ENCODE results near the gene ADAMTSL5. TPM values are rescaled to one million over a fixed set of nuclear protein-coding genes. Genes with fewer than 3 reads are reported as not detected.

Gene ADAMTSL5
- polyA plus RNA-seq, 4 donors: 0.24 to 1.5 (median 0.80) TPM

GRCh38 chr19:1514986-1515721 lies 2.3 kb upstream of the ADAMTSL5 start:
- DNase-seq (ENCODE audit: low read depth in 4 of 4, low spot score in 3 of 4): no peak

- no peak for DNase-seq (ENCODE audit: low read depth in 4 of 4, low spot score in 3 of 4)
Measured at GRCh38 chr19:1514295-1514661, 1.5 kb upstream of the ADAMTSL5 start.

GRCh38 chr19:1513499-1514294 lies 878 bp upstream of the ADAMTSL5 start:
- no peak for DNase-seq (ENCODE audit: low read depth in 4 of 4, low spot score in 3 of 4)

- DNase-seq (ENCODE audit: low read depth in 4 of 4, low spot score in 3 of 4): no peak
Measured at GRCh38 chr19:1511318-1512317, 1.2 kb downstream of the ADAMTSL5 start.

GRCh38 chr19:1510807-1511206 lies 2.0 kb downstream of the ADAMTSL5 start:
- no peak for DNase-seq (ENCODE audit: low read depth in 4 of 4, low spot score in 3 of 4)

- no peak for DNase-seq (ENCODE audit: low read depth in 4 of 4, low spot score in 3 of 4)
Measured at GRCh38 chr19:1510442-1510806, 2.4 kb downstream of the ADAMTSL5 start.

GRCh38 chr19:1509602-1510441 lies 3.0 kb downstream of the ADAMTSL5 start:
- no peak for DNase-seq (ENCODE audit: low read depth in 4 of 4, low spot score in 3 of 4)

- no peak for DNase-seq (ENCODE audit: low read depth in 4 of 4, low spot score in 3 of 4)
Measured at GRCh38 chr19:1508507-1508856, 4.3 kb downstream of the ADAMTSL5 start.

GRCh38 chr19:1507763-1508506 lies 4.9 kb downstream of the ADAMTSL5 start:
- DNase-seq (ENCODE audit: low read depth in 4 of 4, low spot score in 3 of 4): peak; percentile 90 to 96 (median 92)

GRCh38 chr19:1507192-1507660 lies 5.6 kb downstream of the ADAMTSL5 start:
- DNase-seq (ENCODE audit: low read depth in 4 of 4, low spot score in 3 of 4): no peak

- no peak for DNase-seq (ENCODE audit: low read depth in 4 of 4, low spot score in 3 of 4)
Measured at GRCh38 chr19:1505991-1506881, 6.6 kb downstream of the ADAMTSL5 start.

- no peak for DNase-seq (ENCODE audit: low read depth in 4 of 4, low spot score in 3 of 4)
Measured at GRCh38 chr19:1505012-1505411, 7.8 kb downstream of the ADAMTSL5 start.

- DNase-seq (ENCODE audit: low read depth in 4 of 4, low spot score in 3 of 4): no peak
Measured at GRCh38 chr19:1503925-1504773, 8.7 kb downstream of the ADAMTSL5 start.

- no peak for DNase-seq (ENCODE audit: low read depth in 4 of 4, low spot score in 3 of 4)
Measured at GRCh38 chr19:1503089-1503924, 9.5 kb downstream of the ADAMTSL5 start.

- DNase-seq (ENCODE audit: low read depth in 4 of 4, low spot score in 3 of 4): no peak
Measured at GRCh38 chr19:1502433-1503088, 10.3 kb downstream of the ADAMTSL5 start.

- no peak for DNase-seq (ENCODE audit: low read depth in 4 of 4, low spot score in 3 of 4)
Measured at GRCh38 chr19:1501200-1501595, 11.6 kb downstream of the ADAMTSL5 start.

All from right renal pelvis (tissue), 4 donors.